ENCODE measurements around the gene PRR23E.
A peak's percentile ranks its signal among the peaks of the same experiment; 100 is the strongest.

PRR23E gene

GRCh38 chr3:127206154-127206553 is 13.2 kb downstream of the PRR23E start:
- no peak overlapping the region for H3K18ac ChIP-seq (ENCODE audit: low read length)

GRCh38 chr3:127206611-127207516 is 13.9 kb downstream of the PRR23E start:
- no CpG with 5 or more reads among the region's 15 CpGs for WGBS (ENCODE audit: extremely low coverage, insufficient coverage, low lambda C conversion rate)
- H3K4ac ChIP-seq (ENCODE audit: low read depth, low read length) = no peak overlapping the region
- H3K4me2 ChIP-seq (ENCODE audit: low read length) = no peak overlapping the region
- H3K23ac ChIP-seq (ENCODE audit: low read length) = no peak overlapping the region
- H3K4me1 ChIP-seq (ENCODE audit: control insufficient read depth, low read depth, low read length) = peaks cover 11% of the 10 kb centered on the region
- no peak overlapping the region for H2AK5ac ChIP-seq (ENCODE audit: low read length)
- no peak overlapping the region for H4K8ac ChIP-seq (ENCODE audit: low read depth, low read length)
- H2BK5ac ChIP-seq (ENCODE audit: low read length) = no peak overlapping the region
- no peaks in the 10 kb centered on the region for H3K36me3 ChIP-seq (ENCODE audit: control insufficient read depth, insufficient read depth, low read length)
- H3K79me1 ChIP-seq (ENCODE audit: low read length) = no peaks in the 10 kb centered on the region
- no peak overlapping the region for H3K27ac ChIP-seq (ENCODE audit: low read depth, low read length)
- H2BK15ac ChIP-seq (replicated peaks; ENCODE audit: low read depth) = no peak overlapping the region
- H3K4me3 ChIP-seq (ENCODE audit: low read length) = no peak overlapping the region
- H2BK120ac ChIP-seq (ENCODE audit: low read depth, low read length) = no peak overlapping the region
- no peak for DNase-seq
- H3K18ac ChIP-seq (ENCODE audit: low read length) = no peak overlapping the region
- H3K27me3 ChIP-seq (ENCODE audit: insufficient read depth, low read length, poor library complexity) = no peaks in the 10 kb centered on the region
- no peak overlapping the region for H3K56ac ChIP-seq (ENCODE audit: low read length)
- no peak overlapping the region for H3K9ac ChIP-seq (ENCODE audit: low read length)
- no peak overlapping the region for H4K5ac ChIP-seq (ENCODE audit: low read length)
- no peaks in the 10 kb centered on the region for H3K79me2 ChIP-seq (ENCODE audit: control insufficient read depth, insufficient read depth, low read length)

More at GRCh38 chr3:127206154-127206553, 13.2 kb downstream of the PRR23E start:
- Histone ChIP-seq H3K4me2 (ENCODE audit: low read length) (no peak overlapping the region), H2BK15ac (replicated peaks; ENCODE audit: low read depth) (no peak overlapping the region), H4K8ac (ENCODE audit: low read depth, low read length) (no peak overlapping the region), H2BK5ac (ENCODE audit: low read length) (no peak overlapping the region), H3K36me3 (ENCODE audit: control insufficient read depth, insufficient read depth, low read length) (no peaks in the 10 kb centered on the region), H2AK5ac (ENCODE audit: low read length) (no peak overlapping the region), H3K79me1 (ENCODE audit: low read length) (no peaks in the 10 kb centered on the region), H3K4me3 (ENCODE audit: low read length) (no peak overlapping the region), H3K27me3 (ENCODE audit: insufficient read depth, low read length, poor library complexity) (no peaks in the 10 kb centered on the region), H3K4me1 (ENCODE audit: control insufficient read depth, low read depth, low read length) (peaks cover 11% of the 10 kb centered on the region), H3K79me2 (ENCODE audit: control insufficient read depth, insufficient read depth, low read length) (no peaks in the 10 kb centered on the region), H3K23ac (ENCODE audit: low read length) (no peak overlapping the region), H4K5ac (ENCODE audit: low read length) (no peak overlapping the region), H3K56ac (ENCODE audit: low read length) (no peak overlapping the region), H3K27ac (ENCODE audit: low read depth, low read length) (no peak overlapping the region), H2BK120ac (ENCODE audit: low read depth, low read length) (no peak overlapping the region), H3K4ac (ENCODE audit: low read depth, low read length) (no peak overlapping the region), H3K9ac (ENCODE audit: low read length) (no peak overlapping the region)
- WGBS (ENCODE audit: extremely low coverage, insufficient coverage, low lambda C conversion rate) = no CpG with 5 or more reads among the region's 3 CpGs
- no peak for DNase-seq

GRCh38 chr3:127207727-127208482 is 15.0 kb downstream of the PRR23E start:
- no peak overlapping the region for H3K27ac ChIP-seq (ENCODE audit: low read depth, low read length)
- H2BK120ac ChIP-seq (ENCODE audit: low read depth, low read length) = no peak overlapping the region
- no peak overlapping the region for H2BK15ac ChIP-seq (replicated peaks; ENCODE audit: low read depth)
- H3K36me3 ChIP-seq (ENCODE audit: control insufficient read depth, insufficient read depth, low read length) = no peaks in the 10 kb centered on the region
- no peak overlapping the region for H3K4me3 ChIP-seq (ENCODE audit: low read length)
- no peak overlapping the region for H3K9ac ChIP-seq (ENCODE audit: low read length)
- WGBS (ENCODE audit: extremely low coverage, insufficient coverage, low lambda C conversion rate) = no CpG with 5 or more reads among the region's 8 CpGs
- no peaks in the 10 kb centered on the region for H3K79me1 ChIP-seq (ENCODE audit: low read length)
- H4K8ac ChIP-seq (ENCODE audit: low read depth, low read length) = no peak overlapping the region
- no peak overlapping the region for H4K5ac ChIP-seq (ENCODE audit: low read length)
- H3K4me2 ChIP-seq (ENCODE audit: low read length) = no peak overlapping the region
- H3K4ac ChIP-seq (ENCODE audit: low read depth, low read length) = no peak overlapping the region
- DNase-seq = no peak
- no peak overlapping the region for H2BK5ac ChIP-seq (ENCODE audit: low read length)
- H3K4me1 ChIP-seq (ENCODE audit: control insufficient read depth, low read depth, low read length) = peaks cover 11% of the 10 kb centered on the region
- H3K56ac ChIP-seq (ENCODE audit: low read length) = no peak overlapping the region
- H3K23ac ChIP-seq (ENCODE audit: low read length) = no peak overlapping the region
- H3K27me3 ChIP-seq (ENCODE audit: insufficient read depth, low read length, poor library complexity) = no peaks in the 10 kb centered on the region
- H2AK5ac ChIP-seq (ENCODE audit: low read length) = no peak overlapping the region
- no peak overlapping the region for H3K18ac ChIP-seq (ENCODE audit: low read length)
- no peaks in the 10 kb centered on the region for H3K79me2 ChIP-seq (ENCODE audit: control insufficient read depth, insufficient read depth, low read length)

DNA sequence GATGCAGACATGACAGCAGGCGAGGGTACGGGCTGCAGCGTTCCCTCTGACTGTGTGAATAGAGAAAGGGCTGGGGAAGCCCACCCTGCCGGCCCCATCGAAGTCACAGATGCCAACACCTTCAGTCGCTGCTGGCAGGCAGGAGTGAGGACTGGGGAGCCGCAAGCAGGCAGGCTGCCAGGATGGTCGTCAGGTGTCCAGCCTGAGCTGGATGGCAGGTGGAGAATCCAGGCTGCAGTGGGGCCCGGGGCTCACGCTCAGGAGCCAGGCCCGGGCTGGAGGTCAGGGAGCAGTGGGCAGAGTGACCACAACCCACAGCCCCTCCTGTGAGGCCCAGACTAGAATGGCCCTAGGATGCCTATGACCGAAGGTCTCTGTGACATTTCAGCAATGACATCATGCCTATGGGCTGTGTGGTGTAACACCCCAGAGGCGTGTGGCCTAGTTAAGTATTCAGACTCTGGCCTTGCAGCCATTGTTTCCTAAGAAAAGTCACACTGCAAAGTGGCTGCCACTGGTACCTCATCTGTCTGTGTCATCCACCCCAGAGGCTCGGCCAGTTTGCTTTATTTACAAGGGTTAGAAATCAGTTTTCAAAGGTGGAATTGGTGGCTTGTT is 15.7 kb downstream of the PRR23E start:
- peaks cover 11% of the 10 kb centered on the region for H3K4me1 ChIP-seq (ENCODE audit: control insufficient read depth, low read depth, low read length)
- H2BK5ac ChIP-seq (ENCODE audit: low read length) = no peak overlapping the region
- no peaks in the 10 kb centered on the region for H3K79me1 ChIP-seq (ENCODE audit: low read length)
- H3K27me3 ChIP-seq (ENCODE audit: insufficient read depth, low read length, poor library complexity) = no peaks in the 10 kb centered on the region
- peak; percentile 69 for DNase-seq
- no peak overlapping the region for H4K5ac ChIP-seq (ENCODE audit: low read length)
- H4K8ac ChIP-seq (ENCODE audit: low read depth, low read length) = no peak overlapping the region
- H3K56ac ChIP-seq (ENCODE audit: low read length) = no peak overlapping the region
- no peak overlapping the region for H3K9ac ChIP-seq (ENCODE audit: low read length)
- no peak overlapping the region for H3K4me3 ChIP-seq (ENCODE audit: low read length)
- H2BK120ac ChIP-seq (ENCODE audit: low read depth, low read length) = no peak overlapping the region
- WGBS (ENCODE audit: extremely low coverage, insufficient coverage, low lambda C conversion rate) = no CpG with 5 or more reads among the region's 14 CpGs
- H3K23ac ChIP-seq (ENCODE audit: low read length) = no peak overlapping the region
- H3K4ac ChIP-seq (ENCODE audit: low read depth, low read length) = no peak overlapping the region
- no peaks in the 10 kb centered on the region for H3K79me2 ChIP-seq (ENCODE audit: control insufficient read depth, insufficient read depth, low read length)
- no peak overlapping the region for H3K27ac ChIP-seq (ENCODE audit: low read depth, low read length)
- no peaks in the 10 kb centered on the region for H3K36me3 ChIP-seq (ENCODE audit: control insufficient read depth, insufficient read depth, low read length)
- H3K4me2 ChIP-seq (ENCODE audit: low read length) = no peak overlapping the region
- no peak overlapping the region for H2AK5ac ChIP-seq (ENCODE audit: low read length)
- no peak overlapping the region for H2BK15ac ChIP-seq (replicated peaks; ENCODE audit: low read depth)
- H3K18ac ChIP-seq (ENCODE audit: low read length) = no peak overlapping the region

DNA sequence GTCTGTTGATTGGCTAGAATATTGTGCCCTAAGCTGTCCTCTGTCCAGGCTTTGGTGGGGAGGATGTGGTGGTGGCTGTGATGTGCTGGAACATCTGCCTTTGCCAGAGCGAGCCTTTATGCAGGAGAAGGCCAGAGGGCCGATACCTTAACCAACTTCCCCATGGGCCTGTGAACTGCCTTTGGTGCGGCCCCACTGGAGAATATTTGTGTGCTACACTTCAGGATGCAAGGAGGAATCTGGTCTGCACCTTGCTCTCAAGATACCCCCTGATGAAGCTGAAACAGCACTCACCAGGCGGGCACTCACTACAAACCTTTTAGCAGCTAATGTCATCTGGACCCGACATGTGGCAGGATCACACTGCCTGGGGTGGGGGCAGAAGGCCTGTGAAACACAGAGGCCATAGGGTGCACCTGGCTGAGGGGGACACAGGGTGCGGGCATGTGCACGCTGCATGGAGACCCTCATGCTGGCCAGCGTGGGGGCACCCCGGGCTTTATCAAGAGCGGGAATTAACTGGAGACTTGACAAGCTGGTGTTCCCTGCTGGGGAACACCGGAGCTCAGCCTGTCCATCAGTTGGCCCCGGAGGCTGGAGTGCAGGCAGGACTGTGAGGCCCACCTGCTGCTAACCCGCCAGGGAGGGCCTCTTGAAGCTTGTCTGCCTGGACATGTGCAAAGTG is 16.4 kb downstream of the PRR23E start:
- H3K9ac ChIP-seq (ENCODE audit: low read length) = no peak overlapping the region

More for the DNA sequence above, 16.4 kb downstream of the PRR23E start:
- Histone ChIP-seq H3K56ac (ENCODE audit: low read length) (no peak overlapping the region), H3K36me3 (ENCODE audit: control insufficient read depth, insufficient read depth, low read length) (no peaks in the 10 kb centered on the region), H3K18ac (ENCODE audit: low read length) (no peak overlapping the region), H2BK120ac (ENCODE audit: low read depth, low read length) (no peak overlapping the region), H4K5ac (ENCODE audit: low read length) (no peak overlapping the region), H3K23ac (ENCODE audit: low read length) (no peak overlapping the region), H3K27me3 (ENCODE audit: insufficient read depth, low read length, poor library complexity) (no peaks in the 10 kb centered on the region), H4K8ac (ENCODE audit: low read depth, low read length) (no peak overlapping the region), H3K4me1 (ENCODE audit: control insufficient read depth, low read depth, low read length) (peaks cover 11% of the 10 kb centered on the region), H3K27ac (ENCODE audit: low read depth, low read length) (no peak overlapping the region), H3K4me3 (ENCODE audit: low read length) (no peak overlapping the region), H2AK5ac (ENCODE audit: low read length) (no peak overlapping the region), H3K79me1 (ENCODE audit: low read length) (no peaks in the 10 kb centered on the region), H3K79me2 (ENCODE audit: control insufficient read depth, insufficient read depth, low read length) (no peaks in the 10 kb centered on the region), H3K4ac (ENCODE audit: low read depth, low read length) (no peak overlapping the region), H2BK15ac (replicated peaks; ENCODE audit: low read depth) (no peak overlapping the region), H3K4me2 (ENCODE audit: low read length) (no peak overlapping the region), H2BK5ac (ENCODE audit: low read length) (no peak overlapping the region)
- no peak for DNase-seq
- no CpG with 5 or more reads among the region's 13 CpGs for WGBS (ENCODE audit: extremely low coverage, insufficient coverage, low lambda C conversion rate)

Data from mesendoderm (in vitro differentiated cells).